Breast epithelium (tissue), 4 donors: ENCODE data around the gene WWOX. TPM values are rescaled to one million over a fixed set of nuclear protein-coding genes. Genes with fewer than 3 reads are reported as not detected.

Experiments used
- DNase-seq, 2 donors: peaks; one replicate each; pipeline ENCODE4 v3.0.0-alpha.2; 2019; ENCODE audit warnings: low spot score in 2 of 2
- H3K27ac ChIP-seq, 2 donors: fragments of 200-600 bp; sonication (generic) in 1 of 2; one replicate each; pipeline ENCODE4 v1.5.1; 2016 to 2019; ENCODE audit warnings: mild to moderate bottlenecking in 1 of 2
- H3K27me3 ChIP-seq, 2 donors: fragments of 200-600 bp; sonication (generic) in 1 of 2; one replicate each; pipeline versions ENCODE4 v1.5.1 to v1.6.0; 2017 to 2019; ENCODE audit warnings: control low read depth in 1 of 2, mild to moderate bottlenecking in 1 of 2
- H3K36me3 ChIP-seq: fragments of 200-600 bp; one replicate; pipeline ENCODE4 v1.5.1; 2019
- H3K4me1 ChIP-seq, 2 donors: fragments of 200-600 bp; sonication (generic); one replicate each; pipeline ENCODE4 v1.5.1; 2016 to 2019; ENCODE audit warnings: control low read depth in 1 of 2
- H3K4me3 ChIP-seq, 3 donors: fragments of 200-600 bp; sonication (generic); 1 replicate in 2 of 3; 2 replicates in 1 of 3; pipeline ENCODE4 v1.5.1; 2016 to 2019; ENCODE audit warnings: mild to moderate bottlenecking in 3 of 3, moderate library complexity in 2 of 3
- H3K9me3 ChIP-seq, 2 donors: fragments of 200-600 bp; sonication (generic) in 1 of 2; one replicate each; pipeline ENCODE4 v1.5.1; 2016 to 2019; ENCODE audit warnings: control low read depth in 1 of 2
- CTCF ChIP-seq, 3 donors: fragments of 450-650 bp; IDR thresholded peaks; one replicate each; pipeline ENCODE4 v1.5.1; 2016 to 2017; ENCODE audit warnings: antibody characterized with exemption in 3 of 3, mild to moderate bottlenecking in 3 of 3, moderate library complexity in 3 of 3
- POLR2A ChIP-seq: fragments of 450-650 bp; IDR thresholded peaks from one replicate; pipeline ENCODE4 v1.6.1; 2016; ENCODE audit warnings: antibody characterized with exemption, mild to moderate bottlenecking, moderate library complexity
- POLR2AphosphoS5 ChIP-seq, 3 donors: sonication (generic); formaldehyde crosslinking; IDR thresholded peaks; one replicate each; pipeline ENCODE4 v1.6.1; 2017; ENCODE audit warnings: antibody characterized with exemption in 3 of 3
- intact Hi-C: fragments of 100-400 bp; cut with DNase I; formaldehyde crosslinking; loops from one replicate; pipeline ENCODE4 v1.15.1; 2023; ENCODE audit warnings: low total_unique reads
- total RNA-seq, 3 donors: library from RNA; depleted of rRNA; stranded (reverse); fragments of >200 nt; gene quantifications; one replicate each; pipeline ENCODE4 v1.1.0, GENCODE V29; 2016

Gene WWOX
- total RNA-seq, 3 donors from 2014 or later, result 42.9 to 73.6 (median 43.4) TPM

GRCh38 chr16:78485188-78485916 is 385.9 kb downstream of the WWOX start:
- no peak for DNase-seq
- intact Hi-C loops, result no loop called here
- Histone ChIP-seq H3K4me3 (no peak overlapping the region), H3K27me3 (no peaks in the 10 kb centered on the region), H3K4me1 (no peaks in the 10 kb centered on the region), H3K9me3 (no peaks in the 10 kb centered on the region), H3K27ac (no peak overlapping the region), H3K36me3 (no peaks in the 10 kb centered on the region)
- no peak for TF ChIP-seq CTCF (IDR thresholded peaks at IDR 0.05)
- no peak for TF ChIP-seq POLR2A
- no peak for TF ChIP-seq POLR2AphosphoS5 (IDR thresholded peaks at IDR 0.05)

- no peaks in the 10 kb centered on the region for H3K36me3 ChIP-seq
- H3K27me3 ChIP-seq, result no peaks in the 10 kb centered on the region
- no peak overlapping the region for H3K4me3 ChIP-seq
- H3K4me1 ChIP-seq, result no peaks in the 10 kb centered on the region
- H3K9me3 ChIP-seq, result no peaks in the 10 kb centered on the region
- no peak for DNase-seq
- intact Hi-C loops, result no loop called here
- no peak overlapping the region for H3K27ac ChIP-seq
- TF ChIP-seq CTCF (IDR thresholded peaks at IDR 0.05), result no peak
- no peak for TF ChIP-seq POLR2A
- TF ChIP-seq POLR2AphosphoS5 (IDR thresholded peaks at IDR 0.05), result no peak
These were observed 386.4 kb downstream of the WWOX start for GRCh38 chr16:78485917-78486257.

- H3K27me3 ChIP-seq, result no peaks in the 10 kb centered on the region
- intact Hi-C loops, result no loop called here
- no peak for DNase-seq
These were observed 388.0 kb downstream of the WWOX start for GRCh38 chr16:78487471-78487870.

GRCh38 chr16:78489072-78489471 is 389.6 kb downstream of the WWOX start:
- Histone ChIP-seq H3K27ac (no peak overlapping the region), H3K4me1 (no peaks in the 10 kb centered on the region), H3K4me3 (no peak overlapping the region), H3K27me3 (no peaks in the 10 kb centered on the region), H3K36me3 (no peaks in the 10 kb centered on the region), H3K9me3 (no peaks in the 10 kb centered on the region)
- intact Hi-C loops, result no loop called here
- TF ChIP-seq CTCF (IDR thresholded peaks at IDR 0.05) (no peak), POLR2AphosphoS5 (IDR thresholded peaks at IDR 0.05) (no peak), POLR2A (no peak)
- no peak for DNase-seq

More at GRCh38 chr16:78487471-78487870, 388.0 kb downstream of the WWOX start:
- H3K27ac ChIP-seq, result no peak overlapping the region
- no peaks in the 10 kb centered on the region for H3K36me3 ChIP-seq
- H3K4me3 ChIP-seq, result no peak overlapping the region
- H3K9me3 ChIP-seq, result no peaks in the 10 kb centered on the region
- TF ChIP-seq CTCF (IDR thresholded peaks at IDR 0.05) (no peak), POLR2A (no peak), POLR2AphosphoS5 (IDR thresholded peaks at IDR 0.05) (no peak)
- no peaks in the 10 kb centered on the region for H3K4me1 ChIP-seq

GRCh38 chr16:78489631-78490030 is 390.2 kb downstream of the WWOX start:
- no peak overlapping the region for H3K27ac ChIP-seq
- H3K4me1 ChIP-seq, result no peaks in the 10 kb centered on the region
- H3K9me3 ChIP-seq, result no peaks in the 10 kb centered on the region
- TF ChIP-seq POLR2AphosphoS5 (IDR thresholded peaks at IDR 0.05) (no peak), CTCF (IDR thresholded peaks at IDR 0.05) (no peak), POLR2A (no peak)
- DNase-seq, result no peak
- H3K4me3 ChIP-seq, result no peak overlapping the region
- H3K36me3 ChIP-seq, result no peaks in the 10 kb centered on the region
- no peaks in the 10 kb centered on the region for H3K27me3 ChIP-seq
- intact Hi-C loops, result no loop called here
